Superior temporal gyrus (tissue), 1 donor: ENCODE measurements around the gene APCDD1.

Experiments
- DNase-seq: peaks from one replicate; pipeline ENCODE4 v3.0.0-alpha.2; 2016; ENCODE audit errors: extremely low spot score

Gene APCDD1

GRCh38 chr18:10431680-10432079 is 22.8 kb upstream of the APCDD1 start:
- DNase-seq = no peak

DNA sequence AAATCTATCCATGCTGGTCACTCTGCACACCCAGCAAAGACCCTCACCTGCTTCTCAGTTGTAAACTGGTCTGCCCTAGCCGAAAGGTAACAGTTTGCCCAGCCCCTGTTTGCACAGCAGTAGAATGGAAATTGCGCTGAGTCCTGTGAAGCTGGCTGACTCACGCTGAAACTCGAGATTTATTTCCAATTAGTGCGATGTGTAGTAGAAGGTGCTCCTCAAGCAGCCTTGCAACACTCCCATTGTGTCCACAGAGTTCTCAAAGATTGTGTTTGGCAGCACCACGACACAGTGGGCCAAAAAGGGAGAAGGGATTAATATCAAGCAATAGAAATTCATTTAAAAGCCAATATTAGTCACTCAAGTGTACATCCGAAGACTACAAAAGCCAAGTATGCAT is 21.7 kb upstream of the APCDD1 start:
- DNase-seq = no peak

GRCh38 chr18:10436160-10436559 is 18.3 kb upstream of the APCDD1 start:
- no peak for DNase-seq

GRCh38 chr18:10437837-10438236 is 16.6 kb upstream of the APCDD1 start:
- no peak for DNase-seq

DNA sequence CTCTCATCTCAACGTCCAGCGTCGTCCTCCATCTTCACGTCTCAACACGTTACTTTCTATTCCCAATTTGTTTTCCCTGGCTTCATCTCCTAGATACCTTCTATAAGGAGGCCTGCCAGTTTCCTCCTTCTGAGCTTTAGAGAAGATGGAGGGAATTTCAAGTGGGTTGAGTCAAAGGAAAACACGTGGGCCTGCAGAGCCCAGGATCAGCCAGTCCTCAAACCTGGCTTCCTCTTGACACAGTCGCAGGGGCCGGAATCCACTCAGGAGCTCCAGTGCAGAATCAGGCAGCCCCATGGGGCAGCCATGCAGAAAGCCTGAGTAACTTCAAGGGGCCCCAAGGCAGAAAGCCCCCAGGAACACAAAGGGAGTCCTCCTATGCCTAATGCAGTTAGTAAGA is 14.5 kb upstream of the APCDD1 start:
- DNase-seq = no peak

- no peak for DNase-seq
Observed at GRCh38 chr18:10440884-10441283, 13.6 kb upstream of the APCDD1 start.

DNA sequence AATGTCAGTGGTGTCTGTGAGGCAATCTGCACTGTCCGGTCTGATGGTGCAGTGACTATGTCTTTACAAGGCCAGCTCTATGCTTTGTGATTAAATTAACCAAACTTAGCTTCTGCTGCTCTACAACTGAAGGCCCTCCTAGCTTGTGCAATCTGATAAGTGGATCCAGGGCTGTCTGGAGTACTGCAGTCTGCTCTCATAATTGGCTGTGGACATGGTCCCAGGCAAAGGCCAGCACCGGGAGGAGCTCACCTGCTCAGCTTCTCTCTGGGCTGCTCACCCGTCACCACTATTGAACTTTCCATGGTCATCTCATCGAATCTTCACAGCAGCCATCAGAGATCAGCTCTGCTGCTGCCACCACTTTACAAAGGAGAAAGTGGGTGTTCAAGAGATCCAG is 13.0 kb upstream of the APCDD1 start:
- DNase-seq = no peak

- DNase-seq = peak; percentile 93
Observed at GRCh38 chr18:10442551-10442971, 11.9 kb upstream of the APCDD1 start.

DNA sequence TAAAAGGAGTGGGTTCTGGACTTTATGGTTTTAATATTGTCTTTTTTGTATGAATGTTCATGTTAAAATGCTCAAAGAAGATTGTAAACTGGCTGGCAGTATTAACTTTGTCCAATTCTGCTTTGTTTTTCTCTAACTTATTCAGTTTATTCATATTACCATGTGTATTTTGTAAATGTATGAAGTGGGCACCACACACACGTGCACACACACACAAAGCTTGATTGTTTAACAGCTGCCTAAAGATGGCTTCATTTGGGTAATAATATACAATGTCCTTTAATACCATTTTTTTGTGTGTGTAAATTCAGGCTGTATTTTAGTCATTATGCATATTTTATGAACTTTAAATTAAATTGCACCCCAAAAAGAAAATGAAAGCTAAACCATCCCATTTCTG is 11.4 kb upstream of the APCDD1 start:
- DNase-seq = no peak

- no peak for DNase-seq
Observed at GRCh38 chr18:10444314-10445006, 10.0 kb upstream of the APCDD1 start.

GRCh38 chr18:10449396-10449795 is 5.0 kb upstream of the APCDD1 start:
- no peak for DNase-seq

DNA sequence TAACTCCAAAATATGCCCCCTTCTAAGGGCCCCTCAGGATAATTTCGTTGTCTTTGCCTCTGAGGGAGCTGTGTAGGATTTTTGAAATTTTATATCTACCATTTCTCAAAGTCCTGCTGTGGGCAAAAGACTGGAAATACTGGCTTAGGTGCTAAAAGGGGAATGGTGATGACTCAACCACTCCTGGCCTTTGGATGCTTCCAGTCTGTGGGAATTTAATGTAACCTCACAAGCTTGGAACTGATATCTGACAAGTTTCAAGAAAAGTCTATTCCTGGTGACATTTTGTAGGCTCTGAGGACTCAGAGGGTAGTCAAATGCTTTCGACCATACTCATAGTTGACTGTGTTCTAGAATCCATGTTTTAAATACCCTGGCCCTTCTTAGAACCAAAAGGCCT is 3.4 kb upstream of the APCDD1 start:
- no peak for DNase-seq

GRCh38 chr18:10453261-10453805 is 1.1 kb upstream of the APCDD1 start:
- no peak for DNase-seq

DNA sequence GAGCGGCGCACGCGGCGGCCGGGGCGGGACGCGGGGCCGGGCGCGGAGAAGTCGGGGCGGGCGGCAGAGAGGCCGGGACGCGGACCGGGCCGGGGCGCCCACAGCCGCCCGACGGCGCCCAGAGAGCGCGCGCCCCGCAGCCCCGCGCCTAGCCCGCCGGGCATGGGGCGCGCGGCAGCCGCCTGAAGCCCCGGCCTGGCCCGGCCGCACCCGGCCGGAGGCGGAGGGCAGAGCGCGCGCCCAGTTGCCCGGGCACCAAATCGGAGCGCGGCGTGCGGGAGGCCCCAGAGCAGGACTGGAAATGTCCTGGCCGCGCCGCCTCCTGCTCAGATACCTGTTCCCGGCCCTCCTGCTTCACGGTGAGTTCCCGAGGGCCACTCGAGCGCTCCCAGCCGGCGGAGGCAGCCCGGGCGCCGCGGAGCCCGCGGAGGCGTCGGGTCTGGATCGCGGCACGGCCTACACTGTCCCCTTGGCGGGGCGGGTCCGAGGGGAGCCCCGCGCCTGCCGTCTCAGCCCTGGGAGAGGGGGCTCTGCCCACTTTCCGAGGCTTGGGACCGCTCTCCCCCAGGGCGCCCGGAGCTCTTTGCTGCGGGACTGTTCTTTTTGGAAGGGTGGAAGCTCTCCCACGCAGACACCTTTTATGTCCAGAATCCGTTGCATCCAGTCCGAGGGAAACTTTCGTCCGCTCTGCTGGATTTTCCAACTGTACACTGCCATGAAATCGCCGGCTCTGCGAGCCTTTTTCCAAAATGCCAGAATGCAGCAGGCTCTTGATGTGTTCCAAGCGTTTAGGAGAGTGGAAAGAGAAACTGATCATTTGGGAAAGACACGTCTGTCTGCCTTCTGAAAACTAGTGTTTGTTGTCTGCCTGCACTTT is 484 bp downstream of the APCDD1 start:
- no peak for DNase-seq

DNA sequence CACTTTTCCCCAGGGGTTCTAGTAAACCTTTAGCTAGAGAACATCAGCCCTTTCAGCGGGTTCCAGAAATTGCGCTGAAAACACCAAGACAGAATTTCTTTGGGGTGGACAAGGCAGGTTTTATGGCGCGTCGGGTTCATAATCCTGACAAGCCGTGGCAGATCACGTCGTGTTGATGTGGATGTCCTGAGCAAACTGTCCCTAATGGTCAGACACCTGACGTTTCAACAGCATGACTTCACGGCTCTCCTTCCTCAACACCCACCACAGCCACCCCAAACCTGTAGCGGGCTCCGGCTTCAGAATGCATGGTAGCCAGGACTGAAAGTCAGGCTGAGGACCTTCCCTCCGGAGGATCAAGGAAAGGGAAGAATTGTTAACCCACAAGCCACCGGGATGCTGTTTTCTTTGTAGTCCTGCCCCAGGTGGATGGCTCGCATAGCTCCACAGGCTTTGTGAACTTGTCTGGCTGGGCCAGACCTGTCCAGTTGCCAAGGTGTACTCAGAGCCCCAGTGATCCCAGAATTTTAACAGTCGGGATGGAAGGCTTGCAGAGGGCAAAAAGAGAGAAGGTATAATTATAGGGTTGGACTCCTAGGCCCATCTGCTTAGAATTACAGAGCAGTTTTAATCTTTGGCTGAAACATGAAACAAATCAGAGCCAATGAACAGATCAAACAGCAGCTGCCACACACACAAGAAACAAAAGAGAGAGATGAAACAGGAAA is 1.5 kb downstream of the APCDD1 start:
- DNase-seq = no peak

- no peak for DNase-seq
Observed at GRCh38 chr18:10456718-10457117, 2.3 kb downstream of the APCDD1 start.

DNA sequence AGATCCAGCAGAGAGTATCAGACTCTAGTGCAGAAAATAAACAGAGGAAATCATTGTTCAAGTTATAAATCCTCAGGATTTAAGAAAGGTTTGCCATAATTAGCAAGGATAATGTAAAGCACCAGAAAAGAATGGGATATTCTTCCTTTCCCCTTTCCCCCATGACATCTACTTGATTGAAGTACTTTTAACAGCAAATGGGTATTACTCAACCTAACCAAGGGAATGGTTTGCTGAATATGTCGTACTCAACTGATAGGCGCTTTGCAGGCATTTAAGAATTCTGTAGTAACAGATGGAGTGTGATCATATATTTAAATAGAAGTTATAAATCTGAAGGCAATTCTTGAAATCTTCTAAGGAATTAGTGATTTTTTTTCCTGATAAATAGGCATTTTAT is 2.7 kb downstream of the APCDD1 start:
- DNase-seq = no peak

DNA sequence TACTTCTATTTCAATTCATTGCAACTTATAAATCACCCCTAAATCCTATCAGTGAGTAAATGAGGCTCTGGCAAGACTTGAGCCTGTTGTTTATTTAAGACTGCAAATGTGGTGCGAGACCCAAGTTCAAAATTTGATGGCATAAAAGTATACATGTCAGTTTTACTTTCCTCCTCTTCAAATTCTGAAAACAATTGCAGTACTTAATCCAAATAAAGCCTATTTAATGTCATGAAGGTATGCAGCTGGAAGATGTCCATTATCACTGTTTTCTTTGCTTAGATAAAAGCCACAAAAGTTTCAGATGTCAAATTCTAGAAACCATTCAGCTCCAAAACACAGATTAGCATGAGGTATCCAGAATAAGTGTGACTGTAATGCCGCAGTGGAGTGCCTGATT is 3.3 kb downstream of the APCDD1 start:
- no peak for DNase-seq

GRCh38 chr18:10458691-10459090 is 4.3 kb downstream of the APCDD1 start:
- DNase-seq = no peak

DNA sequence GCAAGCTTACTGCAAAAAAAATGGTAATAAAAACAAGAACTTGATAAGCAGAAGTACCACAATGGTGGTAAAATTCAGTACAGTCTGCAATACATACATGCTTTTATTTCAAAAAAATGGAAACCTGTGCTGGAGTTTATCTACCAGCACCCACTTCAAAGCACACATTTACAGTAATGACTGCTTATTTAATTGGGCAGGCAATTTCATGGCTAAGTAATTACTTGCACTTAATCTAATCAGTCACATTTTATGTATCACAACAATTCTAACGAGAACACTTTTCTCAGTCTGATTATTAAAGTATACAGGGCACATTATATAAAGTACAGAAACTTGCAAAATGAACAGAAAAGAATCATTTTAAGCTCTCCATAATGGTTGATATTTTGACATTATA is 5.2 kb downstream of the APCDD1 start:
- DNase-seq = no peak

- no peak for DNase-seq
Observed at GRCh38 chr18:10460414-10461018, 6.1 kb downstream of the APCDD1 start.

- no peak for DNase-seq
Observed at GRCh38 chr18:10461989-10462388, 7.6 kb downstream of the APCDD1 start.
